Osteocyte (in vitro differentiated cells): Measurements from ENCODE around the gene GAS7. TPM values are rescaled to one million over a fixed set of nuclear protein-coding genes. Genes with fewer than 3 reads are reported as not detected.

Experiments used
- DNase-seq: peaks from one replicate; pipeline ENCODE4 v3.0.0; 2021; ENCODE audit warnings: mixed read lengths; ENCODE audit not compliant: unreplicated experiment; ENCODE audit errors: extremely low spot score
- H3K27ac Mint-ChIP-seq: one replicate; pipeline ENCODE4 v1.8.0; 2021; ENCODE audit warnings: mild to moderate bottlenecking, mixed read lengths; ENCODE audit not compliant: unreplicated experiment
- H3K27me3 Mint-ChIP-seq: one replicate; pipeline ENCODE4 v1.8.0; 2021; ENCODE audit warnings: mixed read lengths; ENCODE audit not compliant: unreplicated experiment
- H3K36me3 Mint-ChIP-seq: one replicate; pipeline ENCODE4 v1.8.0; 2021; ENCODE audit warnings: mixed read lengths; ENCODE audit not compliant: unreplicated experiment
- H3K4me1 Mint-ChIP-seq: one replicate; pipeline ENCODE4 v1.8.0; 2021; ENCODE audit warnings: mixed read lengths; ENCODE audit not compliant: unreplicated experiment
- H3K4me3 Mint-ChIP-seq: one replicate; pipeline ENCODE4 v1.8.0; 2021; ENCODE audit warnings: mild to moderate bottlenecking, moderate library complexity, mixed read lengths; ENCODE audit not compliant: unreplicated experiment
- H3K9me3 Mint-ChIP-seq: one replicate; pipeline ENCODE4 v1.8.0; 2021; ENCODE audit warnings: mixed read lengths; ENCODE audit not compliant: unreplicated experiment
- CTCF ChIP-seq: fragments of 200-600 bp; sonication (generic); IDR thresholded peaks from 2 replicates; pipeline ENCODE4 v1.5.0; 2021; ENCODE audit warnings: antibody characterized with exemption, mild to moderate bottlenecking, moderate library complexity
- total RNA-seq: library from RNA; stranded (reverse); gene quantifications from 2 replicates; pipeline ENCODE4 v1.2.1, GENCODE V29; 2021

Gene GAS7
- total RNA-seq, 1 donor from 2014 or later, result 18.1 TPM

- Mint-ChIP-seq H3K27me3 (no peaks in the 10 kb centered on the region), H3K4me3 (no peak overlapping the region), H3K36me3 (no peaks in the 10 kb centered on the region), H3K9me3 (no peaks in the 10 kb centered on the region), H3K27ac (no peak overlapping the region), H3K4me1 (peaks cover 26% of the 10 kb centered on the region)
- DNase-seq, result no peak
- no peak for TF ChIP-seq CTCF
These were observed 13.3 kb upstream of the GAS7 start for GRCh38 chr17:10211666-10212065.

- DNase-seq, result no peak
- Mint-ChIP-seq H3K4me3 (no peak overlapping the region), H3K27ac (peak overlapping the region; percentile 71), H3K36me3 (no peaks in the 10 kb centered on the region), H3K27me3 (no peaks in the 10 kb centered on the region), H3K4me1 (peaks cover 22% of the 10 kb centered on the region), H3K9me3 (no peaks in the 10 kb centered on the region)
- no peak for TF ChIP-seq CTCF
These were observed 11.8 kb upstream of the GAS7 start for GRCh38 chr17:10210151-10210574.

GRCh38 chr17:10208604-10209193 is 10.3 kb upstream of the GAS7 start:
- Mint-ChIP-seq H3K4me1 (peaks cover 22% of the 10 kb centered on the region), H3K9me3 (peaks cover 5% of the 10 kb centered on the region), H3K4me3 (no peak overlapping the region), H3K27ac (no peak overlapping the region), H3K27me3 (peaks cover 4% of the 10 kb centered on the region), H3K36me3 (no peaks in the 10 kb centered on the region)
- TF ChIP-seq CTCF, result no peak
- DNase-seq, result no peak

GRCh38 chr17:10207153-10207552 is 8.7 kb upstream of the GAS7 start:
- H3K36me3 Mint-ChIP-seq, result no peaks in the 10 kb centered on the region
- H3K4me1 Mint-ChIP-seq, result peaks cover 22% of the 10 kb centered on the region
- no peak overlapping the region for H3K27ac Mint-ChIP-seq
- peaks cover 6% of the 10 kb centered on the region for H3K9me3 Mint-ChIP-seq
- no peak overlapping the region for H3K4me3 Mint-ChIP-seq
- DNase-seq, result no peak
- H3K27me3 Mint-ChIP-seq, result peaks cover 4% of the 10 kb centered on the region
- no peak for TF ChIP-seq CTCF

- Mint-ChIP-seq H3K4me1 (peaks cover 20% of the 10 kb centered on the region), H3K27ac (no peak overlapping the region), H3K9me3 (peaks cover 6% of the 10 kb centered on the region), H3K4me3 (no peak overlapping the region), H3K36me3 (no peaks in the 10 kb centered on the region), H3K27me3 (peaks cover 14% of the 10 kb centered on the region)
- no peak for DNase-seq
- TF ChIP-seq CTCF, result no peak
These were observed 7.3 kb upstream of the GAS7 start for GRCh38 chr17:10205549-10206185.
